ENCODE results near the gene CYBA.
A peak's percentile ranks its signal among the peaks of the same experiment; 100 is the strongest.

CYBA gene

GRCh38 chr16:88647178-88648070 is 3.4 kb downstream of the CYBA start:
- no peak for DNase-seq (ENCODE audit: low spot score)

- DNase-seq (ENCODE audit: low spot score): no peak
These were observed 4.4 kb downstream of the CYBA start for GRCh38 chr16:88646345-88647034.

GRCh38 chr16:88645941-88646340 is 4.9 kb downstream of the CYBA start:
- no peak for DNase-seq (ENCODE audit: low spot score)

GRCh38 chr16:88645455-88645854 is 5.4 kb downstream of the CYBA start:
- DNase-seq (ENCODE audit: low spot score): no peak

- DNase-seq (ENCODE audit: low spot score): no peak
These were observed 7.3 kb downstream of the CYBA start for GRCh38 chr16:88643644-88643932.

- DNase-seq (ENCODE audit: low spot score): no peak
These were observed 7.8 kb downstream of the CYBA start for GRCh38 chr16:88642881-88643643.

- no peak for DNase-seq (ENCODE audit: low spot score)
These were observed 10.2 kb downstream of the CYBA start for GRCh38 chr16:88640498-88641247.

- no peak for DNase-seq (ENCODE audit: low spot score)
These were observed 10.8 kb downstream of the CYBA start for GRCh38 chr16:88640039-88640495.

GRCh38 chr16:88639231-88640038 is 11.4 kb downstream of the CYBA start:
- DNase-seq (ENCODE audit: low spot score): no peak

- DNase-seq (ENCODE audit: low spot score): no peak
These were observed 12.3 kb downstream of the CYBA start, which contains the start of gene IL17C for GRCh38 chr16:88638323-88639230. Gene IL17C, plus strand, starts transcription at chr16:88638572. Its CDS starts 70 bp downstream, at chr16:88638642.

- no peak for DNase-seq (ENCODE audit: low spot score)
These were observed 14.2 kb downstream of the CYBA start for GRCh38 chr16:88636488-88637265.

GRCh38 chr16:88635671-88636319 is 15.1 kb downstream of the CYBA start:
- no peak for DNase-seq (ENCODE audit: low spot score)

GRCh38 chr16:88634994-88635670 is 15.7 kb downstream of the CYBA start:
- no peak for DNase-seq (ENCODE audit: low spot score)

GRCh38 chr16:88634141-88634993 is 16.5 kb downstream of the CYBA start:
- no peak for DNase-seq (ENCODE audit: low spot score)

GRCh38 chr16:88633684-88634140 is 17.1 kb downstream of the CYBA start:
- DNase-seq (ENCODE audit: low spot score): peak; percentile 44

GRCh38 chr16:88632587-88632930 is 18.3 kb downstream of the CYBA start:
- no peak for DNase-seq (ENCODE audit: low spot score)
